SK-N-MC (cell line): ENCODE measurements around the gene CTNND2.

ENCODE experiments used
- DNase-seq: peaks from one replicate; pipeline ENCODE4 v3.0.0-alpha.2; 2011; ENCODE audit warnings: low read depth, low spot score
- H3K27ac ChIP-seq: fragments of 200-600 bp; sonication (generic); 2 replicates; pipeline ENCODE4 v1.5.1; 2016; ENCODE audit warnings: mixed run types
- H3K36me3 ChIP-seq: fragments of 200-600 bp; sonication (generic); 2 replicates; pipeline ENCODE4 v1.6.1; 2017; ENCODE audit warnings: antibody characterized with exemption, low read length, mixed read lengths; ENCODE audit not compliant: insufficient read depth
- H3K4me3 ChIP-seq: fragments of 200-600 bp; sonication (generic); 2 replicates; pipeline ENCODE4 v1.5.1; 2016
- H3K9ac ChIP-seq: fragments of 200-600 bp; sonication (generic); 2 replicates; pipeline ENCODE4 v1.8.0; 2017; ENCODE audit warnings: mixed run types, mixed read lengths; ENCODE audit not compliant: insufficient read length
- H3K9me3 ChIP-seq: fragments of 200-600 bp; sonication (generic); 2 replicates; pipeline ENCODE4 v1.6.1; 2017; ENCODE audit warnings: low read depth, mild to moderate bottlenecking, antibody characterized with exemption, low read length, moderate library complexity, mixed read lengths
- EZH2 ChIP-seq: fragments of 200-600 bp; sonication (generic); IDR thresholded peaks from one replicate; pipeline ENCODE4 v1.6.1; 2017; ENCODE audit warnings: antibody characterized with exemption
- FOXP2 ChIP-seq: optimal IDR thresholded peaks from 2 replicates; pipeline ENCODE3; 2011; ENCODE audit warnings: mild to moderate bottlenecking, moderate library complexity; ENCODE audit not compliant: insufficient read depth; ENCODE audit errors: extremely low read length, control extremely low read depth
- POLR2AphosphoS5 ChIP-seq: IDR thresholded peaks from 2 replicates; pipeline ENCODE4 v1.6.1; 2012; ENCODE audit warnings: mild to moderate bottlenecking, low read depth, low read length, borderline replicate concordance

Gene CTNND2

GRCh38 chr5:10936081-10936855 lies 968.0 kb downstream of the CTNND2 start:
- no peak for DNase-seq
- TF ChIP-seq FOXP2 (no peak), POLR2AphosphoS5 (no peak), EZH2 (no peak)
- Histone ChIP-seq H3K9me3 (no peaks in the 10 kb centered on the region), H3K4me3 (no peak overlapping the region), H3K9ac (no peak overlapping the region), H3K27ac (no peak overlapping the region), H3K36me3 (no peaks in the 10 kb centered on the region)

DNA sequence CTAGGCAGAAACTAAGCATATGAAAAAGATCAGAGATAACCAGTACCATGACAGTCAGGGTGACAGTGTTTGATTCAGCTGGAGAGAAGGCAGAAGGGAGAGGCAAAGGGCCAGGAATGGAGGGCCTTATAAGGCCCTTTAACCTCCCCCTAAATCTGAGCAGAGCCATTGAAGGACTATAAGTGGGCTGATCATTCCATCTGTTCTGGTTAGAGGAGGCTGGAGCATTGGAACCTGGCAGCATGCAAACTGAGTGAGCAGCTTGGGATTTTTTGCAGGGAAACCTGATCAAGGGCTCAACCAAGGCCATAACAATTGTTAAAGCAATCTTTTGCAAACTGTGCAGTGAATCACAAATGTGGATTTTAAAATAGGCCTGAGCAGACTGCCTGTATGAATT lies 968.7 kb downstream of the CTNND2 start:
- no peaks in the 10 kb centered on the region for H3K36me3 ChIP-seq
- no peaks in the 10 kb centered on the region for H3K9me3 ChIP-seq
- no peak overlapping the region for H3K27ac ChIP-seq
- H3K4me3 ChIP-seq, result no peak overlapping the region
- no peak overlapping the region for H3K9ac ChIP-seq
- TF ChIP-seq POLR2AphosphoS5 (no peak), FOXP2 (no peak), EZH2 (no peak)
- no peak for DNase-seq

DNA sequence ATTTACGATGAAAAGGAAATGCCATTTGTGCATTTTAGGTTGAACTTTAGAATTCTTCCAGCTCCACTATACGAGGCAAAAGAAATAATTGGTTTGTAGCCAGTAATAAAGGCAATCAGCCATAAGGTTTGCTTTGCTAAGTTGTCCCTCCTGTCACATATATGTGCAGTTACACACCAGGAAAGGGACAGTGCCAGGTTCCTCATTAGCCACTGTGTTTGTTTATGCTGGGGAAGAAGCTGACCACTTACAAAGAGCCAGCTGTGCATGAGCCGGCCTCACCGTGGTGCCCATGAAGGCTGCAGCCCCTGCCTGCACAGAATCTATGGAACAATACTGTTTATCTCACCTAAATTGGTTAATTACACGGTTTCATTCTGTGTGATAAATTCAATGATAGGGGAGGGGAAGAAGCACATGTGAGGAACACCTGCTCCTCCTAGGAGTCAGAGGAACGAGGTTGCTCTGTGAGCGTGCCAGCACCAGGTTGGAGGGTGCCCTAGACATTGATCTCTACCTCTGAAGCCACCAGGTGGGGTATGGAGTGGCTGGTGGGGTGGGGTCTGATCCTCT lies 969.4 kb downstream of the CTNND2 start:
- no peak overlapping the region for H3K9ac ChIP-seq
- H3K9me3 ChIP-seq, result 0 out of 2 replicates have a peak, but pooled peaks cover under 1% of the 10 kb centered on the region
- DNase-seq, result no peak
- TF ChIP-seq FOXP2, result no peak
- TF ChIP-seq EZH2, result no peak
- TF ChIP-seq POLR2AphosphoS5, result no peak
- no peak overlapping the region for H3K4me3 ChIP-seq
- H3K27ac ChIP-seq, result peak overlapping the region; percentile 34; the same call in 1 of the 2 replicates
- no peaks in the 10 kb centered on the region for H3K36me3 ChIP-seq

- H3K27ac ChIP-seq, result no peak overlapping the region
- no peak overlapping the region for H3K9ac ChIP-seq
- no peak for TF ChIP-seq POLR2AphosphoS5
- no peaks in the 10 kb centered on the region; the same call in 1 of the 2 replicates for H3K36me3 ChIP-seq
- no peak overlapping the region for H3K4me3 ChIP-seq
- no peak for DNase-seq
- peaks cover 9% of the 10 kb centered on the region; the same call in 1 of the 2 replicates for H3K9me3 ChIP-seq
Measured at GRCh38 chr5:10933121-10933520, 971.1 kb downstream of the CTNND2 start.

GRCh38 chr5:10932426-10932825 lies 971.8 kb downstream of the CTNND2 start:
- DNase-seq, result no peak
- Histone ChIP-seq H3K9me3 (peaks cover 10% of the 10 kb centered on the region; the same call in 1 of the 2 replicates), H3K4me3 (no peak overlapping the region), H3K27ac (no peak overlapping the region), H3K9ac (no peak overlapping the region), H3K36me3 (no peaks in the 10 kb centered on the region; the same call in 1 of the 2 replicates)
- TF ChIP-seq POLR2AphosphoS5 (no peak), EZH2 (no peak), FOXP2 (no peak)

GRCh38 chr5:10927608-10928007 lies 976.6 kb downstream of the CTNND2 start:
- DNase-seq, result no peak
- no peak overlapping the region for H3K27ac ChIP-seq
- H3K9me3 ChIP-seq, result peaks cover 10% of the 10 kb centered on the region; the same call in 1 of the 2 replicates
- H3K9ac ChIP-seq, result no peak overlapping the region
- no peak overlapping the region for H3K4me3 ChIP-seq
- no peak for TF ChIP-seq EZH2
- TF ChIP-seq FOXP2, result no peak
- TF ChIP-seq POLR2AphosphoS5, result no peak
- no peaks in the 10 kb centered on the region; the same call in 1 of the 2 replicates for H3K36me3 ChIP-seq

GRCh38 chr5:10923310-10923709 lies 980.9 kb downstream of the CTNND2 start:
- TF ChIP-seq FOXP2 (no peak), POLR2AphosphoS5 (no peak), EZH2 (no peak)
- Histone ChIP-seq H3K9me3 (peaks cover 3% of the 10 kb centered on the region; the same call in 1 of the 2 replicates), H3K9ac (no peak overlapping the region), H3K36me3 (no peaks in the 10 kb centered on the region), H3K4me3 (no peak overlapping the region), H3K27ac (no peak overlapping the region)
- no peak for DNase-seq
